Esophagus (tissue), 2 donors: ENCODE measurements around the gene PPP1R14B. TPM values are rescaled to one million over a fixed set of nuclear protein-coding genes. Genes with fewer than 3 reads are reported as not detected.
A peak's percentile ranks its signal among the peaks of the same experiment; 100 is the strongest.

Experiments used
- H3K27ac ChIP-seq, 2 donors: one replicate each; pipeline ENCODE4 v1.5.1; 2013; ENCODE audit warnings: low read depth in 2 of 2, mild to moderate bottlenecking in 2 of 2, inconsistent platforms in 1 of 2, low read length in 1 of 2, moderate library complexity in 1 of 2
- H3K27me3 ChIP-seq, 2 donors: one replicate each; pipeline ENCODE4 v1.6.1; 2013; ENCODE audit warnings: low read length in 2 of 2, control low read depth in 1 of 2, mild to moderate bottlenecking in 1 of 2; ENCODE audit not compliant: insufficient read depth in 2 of 2, control insufficient read depth in 1 of 2
- H3K36me3 ChIP-seq, 2 donors: one replicate each; pipeline ENCODE4 v1.6.1; 2013; ENCODE audit warnings: low read length in 1 of 2; ENCODE audit not compliant: control insufficient read depth in 2 of 2, insufficient read depth in 2 of 2
- H3K4me1 ChIP-seq, 2 donors: one replicate each; pipeline ENCODE4 v1.6.1; 2013; ENCODE audit warnings: low read length in 1 of 2; ENCODE audit not compliant: control insufficient read depth in 2 of 2, insufficient read depth in 2 of 2
- H3K4me3 ChIP-seq, 2 donors: one replicate each; pipeline ENCODE4 v1.5.1; 2013; ENCODE audit warnings: low read length in 2 of 2, mild to moderate bottlenecking in 2 of 2, low read depth in 1 of 2, moderate library complexity in 1 of 2
- H3K9me3 ChIP-seq, 2 donors: one replicate each; pipeline ENCODE4 v1.6.1; 2013; ENCODE audit warnings: mild to moderate bottlenecking in 2 of 2, low read depth in 1 of 2, low read length in 1 of 2, moderate library complexity in 1 of 2; ENCODE audit not compliant: control insufficient read depth in 2 of 2, insufficient read depth in 1 of 2
- WGBS, 2 donors: extraction: QIAGEN DNeasy Blood & Tissue Kit; methylation state at CpG; one replicate each; pipeline ENCODE4 v1.1.7; 2013; 5-methylcytosine and 5-hydroxymethylcytosine counted together
- polyA plus RNA-seq, 2 donors: library from polyadenylated mRNA; stranded (reverse); fragments of 200-250 nt; gene quantifications; one replicate each; pipeline ENCODE4 v1.2.3, GENCODE V29; 2013
- donor health status: healthy with polysubstance abuse.
- donor health status: Bipolar disorder and iron deficiency.

PPP1R14B gene, protein sequence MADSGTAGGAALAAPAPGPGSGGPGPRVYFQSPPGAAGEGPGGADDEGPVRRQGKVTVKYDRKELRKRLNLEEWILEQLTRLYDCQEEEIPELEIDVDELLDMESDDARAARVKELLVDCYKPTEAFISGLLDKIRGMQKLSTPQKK
- 100 to 1,000 TPM; 211 to 349 TPM for polyA plus RNA-seq

DNA sequence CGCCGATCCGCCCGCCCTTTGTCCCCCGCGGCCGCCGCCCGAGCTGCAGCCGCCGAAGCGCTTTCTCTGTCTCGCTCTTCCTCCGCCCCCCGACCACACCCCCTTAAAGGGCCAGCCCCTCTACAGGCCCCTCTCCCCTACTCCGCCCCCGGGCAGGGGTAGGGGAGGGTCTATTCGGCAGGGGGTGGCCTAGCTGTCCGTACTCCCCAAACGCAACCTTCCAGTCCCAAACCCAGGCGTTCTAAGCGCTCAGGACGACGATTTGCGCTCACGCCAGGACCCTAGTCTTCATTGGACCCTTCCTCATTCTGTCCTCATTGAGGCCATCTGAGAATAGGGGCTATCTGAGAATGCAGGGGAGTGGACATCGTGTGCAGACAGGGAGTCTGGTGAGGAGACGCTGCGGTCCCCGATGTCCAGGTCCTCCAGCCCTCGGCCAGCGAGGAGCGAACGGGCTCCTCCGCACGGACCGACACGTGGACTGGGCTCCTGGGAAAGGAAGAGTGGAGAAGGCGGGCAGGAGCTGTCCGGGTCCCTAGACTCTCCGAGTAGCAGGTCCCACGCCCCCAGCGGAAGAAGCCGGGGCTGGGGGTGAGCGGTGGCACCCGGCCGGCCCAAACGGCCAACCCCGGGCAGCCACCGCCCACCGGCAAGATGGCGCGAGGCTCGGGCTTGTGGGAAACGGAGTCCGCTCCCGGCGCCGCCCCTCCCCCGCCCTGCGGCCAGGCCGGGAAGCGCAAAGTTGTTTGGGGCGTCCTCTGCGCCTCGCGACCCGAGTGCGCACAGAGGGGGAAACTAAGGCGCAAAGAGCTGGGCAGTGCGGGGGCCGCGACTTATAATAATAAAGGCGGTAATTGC lies at the start of gene PPP1R14B:
Gene PPP1R14B, minus strand, starts transcription at position 73 of the 858 bp plus-strand sequence. CDS start 270 bp downstream, outside the sequence.
- Histone ChIP-seq H3K27ac (peak within 1 kb of the TSS; percentile 97 to 98), H3K4me1 (peaks cover 10 to 20% of the 10 kb centered on the region in 2 donors)

GRCh38 chr11:64296236-64296635 lies 49.5 kb upstream of the PPP1R14B start:
- no peak overlapping the region for H3K27ac ChIP-seq
- H3K36me3 ChIP-seq: no peaks in the 10 kb centered on the region
- H3K4me1 ChIP-seq: peaks cover 5 to 23% of the 10 kb centered on the region in 2 donors
- H3K9me3 ChIP-seq: no peaks in the 10 kb centered on the region
- no peak overlapping the region for H3K4me3 ChIP-seq
- H3K27me3 ChIP-seq: peaks cover 0 to 27% of the 10 kb centered on the region in 2 donors
- 18 to 29% methylated on average over 1 of the region's 1 CpG for WGBS, 2 donors

More for the DNA sequence above, at the start of gene PPP1R14B:
- Histone ChIP-seq H3K4me3 (peak within 1 kb of the TSS; percentile 69 to 78), H3K27me3 (no peaks in the 10 kb centered on the region), H3K9me3 (no peaks in the 10 kb centered on the region), H3K36me3 (peaks cover 0 to 13% of the 10 kb centered on the region in 2 donors)
- WGBS, 2 donors: 1 to 3% methylated on average over 57 to 74 of the region's 74 CpGs

- no peaks in the 10 kb centered on the region for H3K36me3 ChIP-seq
- H3K4me1 ChIP-seq: peaks cover 5 to 22% of the 10 kb centered on the region in 2 donors
- H3K4me3 ChIP-seq: no peak overlapping the region
- peaks cover 0 to 30% of the 10 kb centered on the region in 2 donors for H3K27me3 ChIP-seq
- no peaks in the 10 kb centered on the region for H3K9me3 ChIP-seq
- H3K27ac ChIP-seq: no peak overlapping the region
- 90 to 95% methylated on average over 4 of the region's 4 CpGs for WGBS, 2 donors
Measured at GRCh38 chr11:64295760-64296159, 49.0 kb upstream of the PPP1R14B start.

GRCh38 chr11:64294774-64295173 lies 48.0 kb upstream of the PPP1R14B start:
- WGBS, 2 donors: 50 to 62% methylated on average over 3 of the region's 3 CpGs
- no peaks in the 10 kb centered on the region for H3K9me3 ChIP-seq
- H3K4me3 ChIP-seq: no peak overlapping the region
- peaks cover 5 to 12% of the 10 kb centered on the region in 2 donors for H3K4me1 ChIP-seq
- H3K27ac ChIP-seq: no peak overlapping the region
- no peaks in the 10 kb centered on the region for H3K36me3 ChIP-seq
- H3K27me3 ChIP-seq: peaks cover 0 to 26% of the 10 kb centered on the region in 2 donors

DNA sequence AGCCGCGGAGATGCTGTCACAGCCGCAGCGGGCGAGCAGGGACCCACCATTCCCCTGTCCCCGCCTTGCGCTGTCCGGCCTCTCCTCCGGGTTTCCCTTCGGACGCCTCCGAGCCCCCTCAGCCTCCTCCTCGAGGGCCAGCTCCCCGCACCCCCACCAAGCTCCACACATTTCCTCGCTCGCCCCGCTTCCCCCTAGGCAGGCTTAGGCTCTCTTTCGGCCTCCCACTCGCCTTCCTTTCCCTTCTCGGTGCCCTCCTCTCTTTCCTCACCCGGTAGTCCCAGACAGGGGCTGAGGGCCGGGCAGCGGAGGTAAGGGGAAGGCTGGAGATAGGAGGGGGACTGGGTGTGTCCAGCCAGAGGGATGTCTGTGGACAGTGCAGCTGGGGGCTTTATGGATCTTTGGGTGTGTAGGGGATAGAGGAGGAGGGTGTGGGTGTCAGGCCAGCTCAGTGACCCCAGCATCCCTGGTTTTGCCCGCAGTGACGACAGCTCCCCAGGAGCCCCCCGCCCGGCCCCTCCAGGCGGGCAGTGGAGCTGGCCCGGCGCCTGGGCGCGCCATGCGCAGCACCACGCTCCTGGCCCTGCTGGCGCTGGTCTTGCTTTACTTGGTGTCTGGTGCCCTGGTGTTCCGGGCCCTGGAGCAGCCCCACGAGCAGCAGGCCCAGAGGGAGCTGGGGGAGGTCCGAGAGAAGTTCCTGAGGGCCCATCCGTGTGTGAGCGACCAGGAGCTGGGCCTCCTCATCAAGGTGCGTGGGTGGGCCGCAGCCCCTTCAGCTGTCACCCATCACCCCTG lies 45.9 kb upstream of the PPP1R14B start:
- 33 to 44% methylated on average over 33 to 42 of the region's 42 CpGs for WGBS, 2 donors

DNA sequence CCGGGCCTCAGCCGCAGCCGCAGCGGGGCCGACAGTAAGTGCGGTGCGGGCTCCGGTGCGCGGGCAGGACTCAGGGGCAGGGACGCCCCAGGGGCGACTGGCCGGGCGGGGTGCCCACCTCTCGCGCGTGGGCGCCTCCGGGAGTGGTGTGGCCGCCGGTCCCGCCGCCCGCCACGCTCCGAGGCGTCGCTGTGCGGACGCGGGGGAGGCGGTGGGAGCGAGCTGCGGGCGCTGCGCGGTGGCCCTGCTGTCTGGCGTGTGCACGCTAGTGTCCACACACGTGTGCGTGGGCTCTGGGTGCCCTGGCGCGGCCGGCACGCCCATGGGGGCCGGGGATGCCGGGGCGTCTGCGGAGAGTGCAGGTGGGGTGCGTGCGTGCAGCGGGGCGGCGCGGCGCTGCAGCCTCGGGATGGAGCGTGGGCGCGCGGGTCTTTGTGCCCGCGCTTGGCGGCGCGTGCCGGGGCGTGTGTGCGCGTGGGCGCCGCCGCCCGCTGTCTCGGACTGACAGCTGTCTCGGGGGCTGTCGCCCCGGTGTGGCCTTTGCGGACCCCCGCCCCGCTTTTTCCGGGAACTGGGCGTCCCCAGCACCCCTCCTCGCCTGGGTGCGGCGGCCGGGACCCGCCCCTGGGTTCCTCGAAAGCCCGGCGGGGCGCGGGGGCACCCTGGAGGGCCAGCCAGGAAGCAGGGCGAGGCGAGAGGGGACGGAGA lies 45.2 kb upstream of the PPP1R14B start:
- Histone ChIP-seq H3K4me1 (peaks cover 5 to 7% of the 10 kb centered on the region in 2 donors), H3K4me3 (peak overlapping the region; percentile 19 to 48), H3K36me3 (peaks cover 0 to 2% of the 10 kb centered on the region in 2 donors), H3K9me3 (no peaks in the 10 kb centered on the region), H3K27me3 (peaks cover 0 to 21% of the 10 kb centered on the region in 2 donors), H3K27ac (no peak overlapping the region)
- WGBS, 2 donors: 1% methylated on average over 49 to 96 of the region's 96 CpGs

More for the DNA sequence above, 45.9 kb upstream of the PPP1R14B start:
- Histone ChIP-seq H3K36me3 (peaks cover 0 to 2% of the 10 kb centered on the region in 2 donors), H3K27ac (no peak overlapping the region), H3K4me1 (peaks cover 5 to 7% of the 10 kb centered on the region in 2 donors), H3K4me3 (peak overlapping the region in 1 of 2 donors; percentile 48), H3K9me3 (no peaks in the 10 kb centered on the region), H3K27me3 (peaks cover 0 to 21% of the 10 kb centered on the region in 2 donors)

DNA sequence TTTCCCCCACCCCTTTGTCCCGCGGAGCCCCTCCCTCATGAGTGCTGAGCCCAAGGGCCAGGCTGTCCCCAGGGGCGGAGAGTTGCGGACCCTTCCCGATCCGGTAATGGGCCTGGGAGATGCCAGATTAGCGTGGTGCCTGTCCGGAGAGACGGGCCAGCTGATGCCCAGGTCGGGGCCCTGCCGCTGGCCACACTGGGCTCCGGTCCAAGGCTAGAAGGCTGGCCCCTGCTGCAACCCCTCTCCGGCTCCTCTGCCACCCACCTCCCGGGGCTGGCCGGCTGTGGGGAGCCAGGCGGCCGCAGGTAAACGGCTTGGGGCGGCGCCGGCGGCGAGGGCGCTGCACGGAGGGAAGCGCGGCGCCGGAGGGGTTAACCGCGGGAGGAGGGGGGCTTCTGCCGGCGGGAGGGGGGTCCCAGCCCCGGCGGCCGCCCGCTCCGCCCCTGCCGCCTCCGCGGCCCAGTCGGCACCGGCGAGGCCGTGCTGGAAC lies 44.6 kb upstream of the PPP1R14B start, which contains the start of gene KCNK4:
Gene KCNK4, plus strand, starts transcription at position 41 of the 490 bp plus-strand sequence. CDS start 1,717 bp downstream, outside the sequence.
- peaks cover 0 to 21% of the 10 kb centered on the region in 2 donors for H3K27me3 ChIP-seq
- H3K27ac ChIP-seq: no peak within 1 kb of the TSS
- peak within 1 kb of the TSS; percentile 19 to 48 for H3K4me3 ChIP-seq
- 4 to 6% methylated on average over 22 to 45 of the region's 45 CpGs for WGBS, 2 donors
- peaks cover 8 to 13% of the 10 kb centered on the region in 2 donors for H3K4me1 ChIP-seq
- H3K9me3 ChIP-seq: no peaks in the 10 kb centered on the region
- peaks cover 0 to 2% of the 10 kb centered on the region in 2 donors for H3K36me3 ChIP-seq

GRCh38 chr11:64290352-64291261 lies 43.9 kb upstream of the PPP1R14B start:
- Histone ChIP-seq H3K4me3 (no peak overlapping the region), H3K27ac (no peak overlapping the region), H3K9me3 (no peaks in the 10 kb centered on the region), H3K27me3 (peaks cover 0 to 21% of the 10 kb centered on the region in 2 donors), H3K36me3 (peaks cover 0 to 2% of the 10 kb centered on the region in 2 donors), H3K4me1 (peaks cover 11 to 18% of the 10 kb centered on the region in 2 donors)
- 44 to 53% methylated on average over 8 to 10 of the region's 10 CpGs for WGBS, 2 donors
